ENCODE data around the gene SNX27. TPM values are rescaled to one million over a fixed set of nuclear protein-coding genes. Genes with fewer than 3 reads are reported as not detected.

Gene SNX27
- total RNA-seq, 1 donor, result 26.7 TPM

GRCh38 chr1:151692226-151692625 is 80.4 kb downstream of the SNX27 start:
- Histone ChIP-seq H3K4me1 (ENCODE audit: insufficient read depth, low read length) (peaks cover 25% of the 10 kb centered on the region), H3K4me3 (ENCODE audit: low read length) (no peak overlapping the region), H3K27me3 (ENCODE audit: insufficient read depth, low read length) (no peaks in the 10 kb centered on the region), H3K9me3 (ENCODE audit: low read depth, low read length) (no peaks in the 10 kb centered on the region)

DNA sequence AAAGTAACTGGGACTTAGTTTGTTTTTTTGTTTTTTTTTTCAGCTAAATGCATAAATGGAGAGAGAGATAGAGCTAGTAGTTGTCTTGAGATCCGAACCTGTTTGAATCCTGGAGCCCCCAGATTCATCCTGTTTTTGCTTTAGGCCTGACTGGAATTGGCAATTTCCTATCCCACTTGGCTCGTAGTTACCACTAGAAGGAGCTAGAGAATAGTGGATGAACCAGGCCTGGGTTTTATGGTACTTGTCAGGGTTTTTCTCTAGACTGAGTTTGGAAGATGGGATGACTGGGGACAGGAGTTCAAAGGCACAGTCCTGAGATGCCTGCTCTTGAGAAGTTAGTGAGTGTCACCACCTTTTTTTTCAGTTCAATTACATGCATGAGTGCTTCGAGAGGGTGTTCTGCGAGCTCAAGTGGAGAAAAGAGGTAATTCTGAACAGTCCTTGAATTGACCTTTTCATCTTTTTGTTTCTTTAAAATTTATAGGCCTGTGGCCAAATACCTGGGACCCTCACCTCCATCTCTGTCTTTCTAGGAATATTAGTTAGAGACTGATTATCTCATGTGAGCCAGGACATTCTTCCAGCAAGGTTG is 81.3 kb downstream of the SNX27 start:
- Histone ChIP-seq H3K27me3 (ENCODE audit: insufficient read depth, low read length) (no peaks in the 10 kb centered on the region), H3K4me1 (ENCODE audit: insufficient read depth, low read length) (peaks cover 25% of the 10 kb centered on the region), H3K9me3 (ENCODE audit: low read depth, low read length) (no peaks in the 10 kb centered on the region), H3K4me3 (ENCODE audit: low read length) (no peak overlapping the region)

GRCh38 chr1:151701515-151701914 is 89.7 kb downstream of the SNX27 start:
- Histone ChIP-seq H3K4me3 (ENCODE audit: low read length) (no peak overlapping the region), H3K4me1 (ENCODE audit: insufficient read depth, low read length) (no peaks in the 10 kb centered on the region), H3K9me3 (ENCODE audit: low read depth, low read length) (no peaks in the 10 kb centered on the region)

GRCh38 chr1:151702936-151703335 is 91.1 kb downstream of the SNX27 start:
- no peaks in the 10 kb centered on the region for H3K9me3 ChIP-seq (ENCODE audit: low read depth, low read length)
- no peaks in the 10 kb centered on the region for H3K27me3 ChIP-seq (ENCODE audit: insufficient read depth, low read length)
- H3K4me1 ChIP-seq (ENCODE audit: insufficient read depth, low read length), result no peaks in the 10 kb centered on the region
- no peak overlapping the region for H3K4me3 ChIP-seq (ENCODE audit: low read length)

More at GRCh38 chr1:151701515-151701914, 89.7 kb downstream of the SNX27 start:
- no peaks in the 10 kb centered on the region for H3K27me3 ChIP-seq (ENCODE audit: insufficient read depth, low read length)

- no peaks in the 10 kb centered on the region for H3K4me1 ChIP-seq (ENCODE audit: insufficient read depth, low read length)
- no peaks in the 10 kb centered on the region for H3K27me3 ChIP-seq (ENCODE audit: insufficient read depth, low read length)
- no peak overlapping the region for H3K4me3 ChIP-seq (ENCODE audit: low read length)
- H3K9me3 ChIP-seq (ENCODE audit: low read depth, low read length), result no peaks in the 10 kb centered on the region
Observed at GRCh38 chr1:151703813-151704212, 92.0 kb downstream of the SNX27 start.

- Histone ChIP-seq H3K4me1 (ENCODE audit: insufficient read depth, low read length) (no peaks in the 10 kb centered on the region), H3K4me3 (ENCODE audit: low read length) (no peak overlapping the region), H3K27me3 (ENCODE audit: insufficient read depth, low read length) (no peaks in the 10 kb centered on the region)
Observed at GRCh38 chr1:151704246-151704645, 92.4 kb downstream of the SNX27 start.

GRCh38 chr1:151705146-151705545 is 93.3 kb downstream of the SNX27 start:
- Histone ChIP-seq H3K4me1 (ENCODE audit: insufficient read depth, low read length) (no peaks in the 10 kb centered on the region), H3K9me3 (ENCODE audit: low read depth, low read length) (no peaks in the 10 kb centered on the region), H3K27me3 (ENCODE audit: insufficient read depth, low read length) (no peaks in the 10 kb centered on the region), H3K4me3 (ENCODE audit: low read length) (no peak overlapping the region)

More at GRCh38 chr1:151704246-151704645, 92.4 kb downstream of the SNX27 start:
- no peaks in the 10 kb centered on the region for H3K9me3 ChIP-seq (ENCODE audit: low read depth, low read length)

DNA sequence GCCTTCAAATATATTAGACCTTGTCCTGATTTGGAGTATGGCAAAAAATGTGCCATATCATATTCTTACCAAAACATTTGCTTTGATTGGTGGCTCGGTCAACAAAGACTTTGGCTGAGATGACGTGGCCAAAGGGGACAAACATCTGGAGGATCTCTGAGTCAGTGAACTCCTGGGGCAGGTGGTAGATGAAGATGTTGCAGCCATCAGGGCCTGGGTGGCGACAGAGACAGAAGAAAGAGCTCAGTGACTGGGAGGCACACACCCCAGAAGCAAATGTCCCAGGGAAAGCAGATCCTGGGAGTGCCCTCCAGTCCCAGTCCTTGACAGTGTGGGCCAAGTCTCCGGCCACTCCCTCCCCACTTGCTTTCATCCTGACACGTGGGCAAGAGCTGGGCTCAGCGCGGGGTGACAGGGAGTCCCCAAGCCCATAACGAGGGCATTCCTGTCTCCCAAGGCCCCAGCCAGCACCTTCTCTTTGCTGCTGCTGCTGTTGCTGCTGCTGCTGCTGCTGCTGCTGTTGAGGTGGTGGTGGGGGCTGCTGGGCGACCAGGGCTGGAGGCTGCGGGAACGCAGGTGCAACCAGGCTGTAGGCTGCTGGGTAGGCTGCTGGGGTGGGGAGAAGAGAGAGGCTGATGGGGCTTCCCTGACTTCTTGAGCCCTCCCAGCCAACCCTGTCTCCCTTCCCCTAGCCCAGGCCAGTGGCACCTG is 94.1 kb downstream of the SNX27 start:
- no peaks in the 10 kb centered on the region for H3K9me3 ChIP-seq (ENCODE audit: low read depth, low read length)
- H3K4me3 ChIP-seq (ENCODE audit: low read length), result no peak overlapping the region
- no peaks in the 10 kb centered on the region for H3K27me3 ChIP-seq (ENCODE audit: insufficient read depth, low read length)
- no peaks in the 10 kb centered on the region for H3K4me1 ChIP-seq (ENCODE audit: insufficient read depth, low read length)

- Histone ChIP-seq H3K27me3 (ENCODE audit: insufficient read depth, low read length) (no peaks in the 10 kb centered on the region), H3K4me1 (ENCODE audit: insufficient read depth, low read length) (no peaks in the 10 kb centered on the region), H3K4me3 (ENCODE audit: low read length) (no peak overlapping the region), H3K9me3 (ENCODE audit: low read depth, low read length) (no peaks in the 10 kb centered on the region)
Observed at GRCh38 chr1:151706464-151707415, 94.9 kb downstream of the SNX27 start.

- Histone ChIP-seq H3K4me1 (ENCODE audit: insufficient read depth, low read length) (no peaks in the 10 kb centered on the region), H3K4me3 (ENCODE audit: low read length) (no peak overlapping the region), H3K27me3 (ENCODE audit: insufficient read depth, low read length) (no peaks in the 10 kb centered on the region), H3K9me3 (ENCODE audit: low read depth, low read length) (no peaks in the 10 kb centered on the region)
Observed at GRCh38 chr1:151707541-151708065, 95.8 kb downstream of the SNX27 start.

GRCh38 chr1:151708891-151709290 is 97.0 kb downstream of the SNX27 start:
- H3K9me3 ChIP-seq (ENCODE audit: low read depth, low read length), result no peaks in the 10 kb centered on the region
- no peaks in the 10 kb centered on the region for H3K4me1 ChIP-seq (ENCODE audit: insufficient read depth, low read length)
- H3K27me3 ChIP-seq (ENCODE audit: insufficient read depth, low read length), result no peaks in the 10 kb centered on the region
- no peak overlapping the region for H3K4me3 ChIP-seq (ENCODE audit: low read length)

DNA sequence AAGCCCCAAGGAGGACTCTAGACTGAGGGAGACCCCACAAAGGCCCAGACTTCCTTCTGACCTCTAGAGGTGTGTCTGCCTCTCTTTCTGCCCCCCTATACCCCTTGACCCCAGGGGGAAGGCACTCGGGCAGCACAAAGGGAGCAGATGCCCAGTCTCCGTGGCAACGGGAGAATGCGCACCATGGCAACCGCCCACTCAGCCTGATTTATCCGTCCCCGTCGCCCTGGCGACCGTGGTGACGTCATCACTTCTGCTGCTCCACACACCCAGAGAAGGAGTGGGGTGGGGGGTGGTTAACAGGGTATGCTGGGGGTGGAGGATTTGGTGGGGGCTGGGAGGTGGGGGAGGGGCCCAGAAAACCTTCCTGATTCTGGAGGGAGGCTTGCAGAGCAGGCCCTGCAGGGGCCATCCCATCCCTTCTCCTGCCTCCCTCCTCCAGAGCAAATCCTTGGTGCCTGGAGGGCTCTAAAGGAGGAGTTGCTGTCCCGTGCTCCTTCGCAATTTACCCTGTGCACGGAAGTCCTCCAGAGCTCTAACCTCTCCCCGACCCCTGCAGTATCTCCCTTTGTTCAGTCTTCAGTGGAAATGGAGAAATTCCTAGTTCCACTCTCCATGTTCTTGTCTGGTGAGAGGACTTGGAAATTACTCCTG is 98.5 kb downstream of the SNX27 start:
- Histone ChIP-seq H3K4me3 (ENCODE audit: low read length) (no peak overlapping the region), H3K4me1 (ENCODE audit: insufficient read depth, low read length) (no peaks in the 10 kb centered on the region), H3K27me3 (ENCODE audit: insufficient read depth, low read length) (peaks cover under 1% of the 10 kb centered on the region), H3K9me3 (ENCODE audit: low read depth, low read length) (no peaks in the 10 kb centered on the region)

DNA sequence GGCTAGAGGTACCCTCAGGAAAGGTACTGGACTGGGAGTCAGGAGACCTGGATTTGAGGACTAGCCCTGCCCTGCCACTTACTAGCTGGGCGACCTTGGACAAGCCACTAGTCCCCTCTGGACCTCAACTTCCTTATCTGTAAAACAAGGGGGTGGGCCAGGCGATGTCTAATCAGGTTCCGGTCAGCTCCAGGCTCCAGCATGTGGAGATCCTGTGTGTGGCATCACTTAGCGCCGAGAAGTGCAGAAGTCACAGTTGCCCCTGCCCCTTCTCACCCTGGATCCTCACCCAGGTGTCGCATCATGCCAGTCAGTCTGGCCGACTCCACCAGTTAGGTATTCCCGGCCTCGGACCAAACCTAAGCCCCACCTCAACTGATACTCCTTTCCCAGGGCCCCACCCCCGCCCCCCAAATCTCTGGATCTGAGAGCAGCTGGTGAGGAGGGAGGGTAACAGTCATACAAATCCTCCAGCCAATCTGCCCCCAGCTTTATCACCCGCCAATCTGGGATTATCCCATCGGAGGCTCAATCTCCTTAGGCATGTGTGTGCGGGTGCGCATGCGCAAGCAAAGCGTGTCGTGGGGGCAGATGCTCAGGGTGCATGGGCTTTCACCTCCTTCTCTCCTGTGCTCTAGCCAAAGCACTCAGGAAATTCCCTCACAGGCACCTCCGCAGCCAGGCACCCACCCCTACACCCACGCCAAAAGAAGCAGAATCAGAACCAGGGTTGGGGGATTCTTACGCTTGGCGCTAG is 99.4 kb downstream of the SNX27 start:
- H3K4me1 ChIP-seq (ENCODE audit: insufficient read depth, low read length), result no peaks in the 10 kb centered on the region
- peaks cover 9% of the 10 kb centered on the region for H3K27me3 ChIP-seq (ENCODE audit: insufficient read depth, low read length)
- no peak overlapping the region for H3K4me3 ChIP-seq (ENCODE audit: low read length)
- H3K9me3 ChIP-seq (ENCODE audit: low read depth, low read length), result no peaks in the 10 kb centered on the region

DNA sequence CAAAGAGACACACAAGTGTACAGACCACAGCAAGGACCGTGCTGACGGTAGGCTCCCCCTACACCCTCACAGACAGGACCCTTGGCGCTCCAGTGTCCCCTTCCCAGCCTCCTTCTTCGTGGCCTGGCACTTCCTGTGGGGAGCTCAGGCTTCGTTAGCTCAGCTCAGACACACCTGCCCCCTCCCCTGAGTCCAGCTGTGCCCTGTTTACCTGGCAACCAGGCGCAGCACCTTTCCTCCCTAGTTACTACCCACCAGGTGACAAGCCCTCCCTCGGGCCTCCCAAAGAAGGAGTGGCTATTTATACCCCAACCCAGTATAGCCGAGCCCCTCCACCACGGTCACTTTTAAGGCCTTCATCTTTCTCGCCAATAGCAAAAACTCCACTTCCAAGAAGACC is 100.1 kb downstream of the SNX27 start:
- peaks cover 13% of the 10 kb centered on the region for H3K27me3 ChIP-seq (ENCODE audit: insufficient read depth, low read length)
- no peaks in the 10 kb centered on the region for H3K9me3 ChIP-seq (ENCODE audit: low read depth, low read length)
- H3K4me3 ChIP-seq (ENCODE audit: low read length), result no peak overlapping the region
- H3K4me1 ChIP-seq (ENCODE audit: insufficient read depth, low read length), result peaks cover 2% of the 10 kb centered on the region

Measured in mononuclear cell (primary cell).